OCI-LY7 (cell line): ENCODE measurements around the gene LTBP4. TPM values are rescaled to one million over a fixed set of nuclear protein-coding genes. Genes with fewer than 3 reads are reported as not detected.
"Not testable (repeated sequence)": the region's sequence is repeated elsewhere in the genome, so short reads cannot be mapped to it uniquely, and the experiment has no call there.

Source experiments
- BruUV-seq: library from RNA; stranded (reverse); fragments of 400-500 nt; replicated peaks from 2 replicates; lab custom pipeline; 2021; lab: Mats Ljungman, UMichigan
- CTCF ChIA-PET: fragments of 300-600 bp; sonication (Branson Sonifier 250); formaldehyde crosslinking; loops from one replicate; lab custom pipeline; 2022; ENCODE audit warnings: antibody characterized with exemption; ENCODE audit not compliant: unreplicated experiment; lab: Charles Lee
- POLR2A ChIA-PET: fragments of 300-600 bp; sonication (Branson Sonifier 250); formaldehyde crosslinking; loops from one replicate; lab custom pipeline; 2022; ENCODE audit warnings: antibody characterized with exemption; lab: Charles Lee
- DNase-seq: peaks from one replicate; pipeline ENCODE4 v3.0.0-alpha.2; 2015; ENCODE audit warnings: low spot score
- H2AFZ ChIP-seq: fragments of 200-600 bp; sonication (generic), shearing (Covaris generic); 2 replicates; pipeline ENCODE4 v1.6.1; 2014; ENCODE audit warnings: mild to moderate bottlenecking, antibody characterized with exemption, low read length, moderate library complexity
- H3K27ac ChIP-seq: fragments of 200-600 bp; sonication (generic); 2 replicates; pipeline ENCODE4 v1.5.1; 2014; ENCODE audit warnings: mixed run types, low read depth, mild to moderate bottlenecking, moderate library complexity, low read length, inconsistent platforms; ENCODE audit not compliant: poor library complexity, severe bottlenecking
- H3K36me3 ChIP-seq: fragments of 200-600 bp; sonication (generic); 2 replicates; pipeline ENCODE4 v1.6.1; 2014; ENCODE audit warnings: mild to moderate bottlenecking, antibody characterized with exemption, low read length, moderate library complexity, mixed read lengths; ENCODE audit not compliant: insufficient read depth
- H3K4me1 ChIP-seq: fragments of 200-600 bp; sonication (generic); 2 replicates; pipeline ENCODE4 v1.5.1; 2014; ENCODE audit warnings: mild to moderate bottlenecking, low read length; ENCODE audit not compliant: insufficient read depth, poor library complexity, severe bottlenecking
- H3K4me2 ChIP-seq: fragments of 200-600 bp; sonication (generic); 2 replicates; pipeline ENCODE4 v1.6.1; 2014; ENCODE audit warnings: mild to moderate bottlenecking, low read length
- H3K4me3 ChIP-seq: fragments of 200-600 bp; sonication (generic); 2 replicates; pipeline ENCODE4 v1.5.1; 2014; ENCODE audit warnings: mild to moderate bottlenecking, low read depth, low read length; ENCODE audit not compliant: poor library complexity, severe bottlenecking
- H3K79me2 ChIP-seq: fragments of 200-600 bp; sonication (generic); 2 replicates; pipeline ENCODE4 v1.6.1; 2016; ENCODE audit warnings: low read depth, mild to moderate bottlenecking, low read length, moderate library complexity, mixed read lengths; ENCODE audit not compliant: insufficient read depth
- H3K9me2 ChIP-seq: fragments of 200-600 bp; sonication (generic); 2 replicates; pipeline ENCODE4 v1.6.1; 2016; ENCODE audit warnings: mild to moderate bottlenecking, low read length, mixed read lengths; ENCODE audit not compliant: insufficient read depth
- H3K9me3 ChIP-seq: fragments of 200-600 bp; sonication (generic); 2 replicates; pipeline ENCODE4 v1.6.1; 2014; ENCODE audit warnings: mild to moderate bottlenecking, mixed run types, low read length, mixed read lengths
- H4K20me1 ChIP-seq: fragments of 200-600 bp; sonication (generic); 2 replicates; pipeline ENCODE4 v1.6.1; 2014; ENCODE audit warnings: mild to moderate bottlenecking, antibody characterized with exemption, low read length, moderate library complexity, mixed read lengths; ENCODE audit not compliant: insufficient read depth
- CTCF ChIP-seq: fragments of 200-600 bp; sonication (generic); conservative IDR thresholded peaks from 2 replicates; pipeline ENCODE4 v1.5.1; 2014; ENCODE audit warnings: mild to moderate bottlenecking, antibody characterized with exemption, low read length, moderate library complexity, mixed read lengths
- EZH2phosphoT487 ChIP-seq: fragments of 200-600 bp; sonication (generic); IDR thresholded peaks from 2 replicates; pipeline ENCODE4 v1.6.1; 2018; ENCODE audit warnings: low read depth, borderline replicate concordance, mild to moderate bottlenecking, mixed run types, antibody characterized with exemption, low read length, moderate library complexity, mixed read lengths
- intact Hi-C: fragments of 100-400 bp; cut with micrococcal nuclease; formaldehyde crosslinking; loops from one replicate; pipeline ENCODE4 v1.10.0; 2022; ENCODE audit not compliant: unreplicated experiment
- total RNA-seq, 2 experiments: library from RNA; depleted of rRNA in 1 of 2; stranded (reverse); fragments of >200 nt in 1 of 2; shearing (Covaris generic) in 1 of 2; gene quantifications; 2 replicates each; pipeline ENCODE4 v1.2.3, GENCODE V29; 2014 to 2022

LTBP4 gene
- total RNA-seq, 2 experiments from 2014 or later, result 44.5 to 108 TPM

- TF ChIP-seq CTCF, result no peak
- no peak for TF ChIP-seq EZH2phosphoT487
- Histone ChIP-seq H3K9me2 (no peaks in the 10 kb centered on the region), H3K36me3 (peaks cover 28% of the 10 kb centered on the region), H2AFZ (no peak overlapping the region), H3K4me2 (no peak overlapping the region), H3K9me3 (no peaks in the 10 kb centered on the region), H4K20me1 (no peaks in the 10 kb centered on the region), H3K4me1 (no peaks in the 10 kb centered on the region), H3K79me2 (no peaks in the 10 kb centered on the region), H3K4me3 (no peak overlapping the region), H3K27ac (no peak overlapping the region)
- peak; percentile 77 for DNase-seq
- BruUV-seq, result no TSS peak
- intact Hi-C loops, result no loop called here
- CTCF ChIA-PET, result no interaction called here
- POLR2A ChIA-PET, result no interaction called here
Measured at GRCh38 chr19:40623403-40624251, 22.5 kb downstream of the LTBP4 start.

GRCh38 chr19:40624369-40625153 lies 23.4 kb downstream of the LTBP4 start:
- H3K27ac ChIP-seq, POLR2A ChIA-PET: not testable (repeated sequence)

DNA sequence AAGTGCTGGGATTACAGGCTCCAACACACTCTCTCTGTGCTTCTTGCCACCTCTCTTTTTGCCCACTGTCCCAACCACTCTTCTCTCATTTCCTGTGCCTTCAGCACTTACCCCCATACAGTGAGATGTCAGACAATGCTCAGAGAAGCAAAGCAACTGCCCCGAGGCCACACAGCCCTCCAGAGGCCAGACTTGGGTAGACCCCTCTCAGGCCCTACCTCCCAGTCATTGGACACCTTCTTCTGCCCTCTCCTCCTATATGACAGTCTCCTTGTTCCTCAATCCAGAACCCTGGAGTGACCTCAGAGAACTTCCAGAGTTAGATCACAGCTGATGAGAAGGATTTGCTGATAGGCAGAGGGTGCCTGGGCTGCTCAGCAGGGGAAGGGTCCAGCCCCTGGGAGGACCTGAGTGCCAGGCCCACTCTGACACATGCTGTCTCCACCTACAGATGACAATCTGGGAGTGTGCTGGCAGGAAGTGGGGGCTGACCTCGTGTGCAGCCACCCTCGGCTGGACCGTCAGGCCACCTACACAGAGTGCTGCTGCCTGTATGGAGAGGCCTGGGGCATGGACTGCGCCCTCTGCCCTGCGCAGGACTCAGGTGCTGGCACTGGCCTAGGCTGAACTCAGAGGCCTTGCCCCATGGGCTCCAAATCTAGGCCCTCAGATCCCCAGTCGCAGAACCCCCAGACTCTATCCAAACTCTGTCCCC lies 24.4 kb downstream of the LTBP4 start:
- Histone ChIP-seq H4K20me1 (no peaks in the 10 kb centered on the region), H3K9me3 (no peaks in the 10 kb centered on the region), H3K27ac (no peak overlapping the region), H3K36me3 (peaks cover 20% of the 10 kb centered on the region), H3K4me3 (no peak overlapping the region), H3K4me2 (no peak overlapping the region), H2AFZ (no peak overlapping the region), H3K4me1 (no peaks in the 10 kb centered on the region), H3K9me2 (no peaks in the 10 kb centered on the region), H3K79me2 (no peaks in the 10 kb centered on the region)
- no peak for TF ChIP-seq CTCF
- no peak for TF ChIP-seq EZH2phosphoT487
- BruUV-seq, result no TSS peak
- ChIA-PET POLR2A (no interaction called here), CTCF (no interaction called here)
- no peak for DNase-seq
- intact Hi-C loops, result no loop called here

More at GRCh38 chr19:40624369-40625153, 23.4 kb downstream of the LTBP4 start:
- CTCF ChIA-PET, H3K4me3 ChIP-seq, H3K9me3 ChIP-seq, H3K9me2 ChIP-seq, H3K4me2 ChIP-seq, intact Hi-C loops, H2AFZ ChIP-seq, H3K4me1 ChIP-seq, H4K20me1 ChIP-seq, DNase-seq, H3K79me2 ChIP-seq, BruUV-seq: not testable (repeated sequence)
- H3K36me3 ChIP-seq, result peaks cover 25% of the 10 kb centered on the region
